Suprapubic skin (tissue), 4 donors: ENCODE data around the gene SKOR2. TPM values are rescaled to one million over a fixed set of nuclear protein-coding genes. Genes with fewer than 3 reads are reported as not detected.
"Not testable (repeated sequence)": the region's sequence is repeated elsewhere in the genome, so short reads cannot be mapped to it uniquely, and the experiment has no call there.

Experiments
- DNase-seq, 2 donors: peaks; one replicate each; pipeline ENCODE4 v3.0.0-alpha.2; 2019; ENCODE audit warnings: low spot score in 2 of 2
- H3K27ac ChIP-seq: fragments of 200-600 bp; sonication (generic); one replicate; pipeline ENCODE4 v1.5.1; 2019
- H3K27me3 ChIP-seq: fragments of 200-600 bp; sonication (generic); one replicate; pipeline ENCODE4 v1.5.1; 2019
- H3K36me3 ChIP-seq: fragments of 200-600 bp; sonication (generic); one replicate; pipeline ENCODE4 v1.5.1; 2019
- H3K4me1 ChIP-seq: fragments of 200-600 bp; sonication (generic); one replicate; pipeline ENCODE4 v1.5.1; 2019
- H3K4me3 ChIP-seq: fragments of 200-600 bp; sonication (generic); one replicate; pipeline ENCODE4 v1.5.1; 2019; ENCODE audit warnings: mild to moderate bottlenecking
- H3K9me3 ChIP-seq: fragments of 200-600 bp; sonication (generic); one replicate; pipeline ENCODE4 v1.5.1; 2019
- CTCF ChIP-seq, 2 donors: fragments of 200-600 bp in 1 of 2; fragments of 450-650 bp in 1 of 2; sonication (generic) in 1 of 2; IDR thresholded peaks; one replicate each; pipeline ENCODE4 v1.5.1; 2016 to 2019; ENCODE audit warnings: antibody characterized with exemption in 2 of 2, mild to moderate bottlenecking in 1 of 2, moderate library complexity in 1 of 2
- EP300 ChIP-seq: sonication (generic); formaldehyde crosslinking; IDR thresholded peaks from one replicate; pipeline ENCODE4 v1.6.1; 2017; ENCODE audit warnings: antibody characterized with exemption
- POLR2A ChIP-seq, 2 donors: fragments of 450-650 bp; IDR thresholded peaks; one replicate each; pipeline ENCODE4 v1.6.1; 2017; ENCODE audit warnings: antibody characterized with exemption in 2 of 2, mild to moderate bottlenecking in 2 of 2, moderate library complexity in 2 of 2
- POLR2AphosphoS5 ChIP-seq, 3 donors: sonication (generic); formaldehyde crosslinking; IDR thresholded peaks; one replicate each; pipeline ENCODE4 v1.6.1; 2017; ENCODE audit warnings: antibody characterized with exemption in 3 of 3
- WGBS: methylation state at CpG from one replicate; pipeline ENCODE4 v1.1.5; 2018; 5-methylcytosine and 5-hydroxymethylcytosine counted together
- total RNA-seq, 4 donors: library from RNA; depleted of rRNA; stranded (reverse); fragments of >200 nt; gene quantifications; one replicate each; pipeline ENCODE4 v1.1.0, GENCODE V29; 2016

SKOR2 gene
- total RNA-seq, 4 donors from 2014 or later: not detected

- Histone ChIP-seq H3K27ac (no peak overlapping the region), H3K9me3 (no peaks in the 10 kb centered on the region), H3K36me3 (no peaks in the 10 kb centered on the region), H3K27me3 (no peaks in the 10 kb centered on the region), H3K4me1 (no peaks in the 10 kb centered on the region), H3K4me3 (no peak overlapping the region)
- DNase-seq: no peak
- TF ChIP-seq POLR2A (IDR thresholded peaks at IDR 0.05) (no peak), EP300 (no peak), POLR2AphosphoS5 (IDR thresholded peaks at IDR 0.05) (no peak), CTCF (IDR thresholded peaks at IDR 0.05) (no peak)
Measured at GRCh38 chr18:47168509-47168908, 83.0 kb downstream of the SKOR2 start.

DNA sequence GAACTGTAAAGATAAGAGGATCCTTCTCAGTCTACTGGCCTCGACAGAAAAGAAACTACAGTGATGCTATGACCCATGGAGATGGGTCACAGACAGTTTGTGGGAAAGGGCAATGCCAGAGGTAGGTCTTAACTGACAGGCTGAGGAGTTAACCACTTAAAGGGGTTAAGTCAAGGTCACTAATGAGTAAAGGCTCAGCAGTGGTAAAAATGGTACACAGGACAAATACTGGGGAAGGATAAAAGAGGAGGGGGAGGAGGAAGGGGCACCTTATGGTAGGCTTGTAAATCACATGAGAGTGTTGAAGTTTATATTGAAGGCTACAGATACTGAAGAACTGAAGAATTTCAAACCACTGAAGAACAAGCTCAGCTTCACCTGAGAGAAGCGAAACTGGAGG, 85.2 kb downstream of the SKOR2 start:
- no peak overlapping the region for H3K27ac ChIP-seq
- H3K4me1 ChIP-seq: no peaks in the 10 kb centered on the region
- no peaks in the 10 kb centered on the region for H3K36me3 ChIP-seq
- 85% methylated on average over 2 of the region's 2 CpGs for WGBS
- no peak for DNase-seq
- TF ChIP-seq POLR2AphosphoS5 (IDR thresholded peaks at IDR 0.05) (no peak), CTCF (IDR thresholded peaks at IDR 0.05) (no peak), EP300 (no peak), POLR2A (IDR thresholded peaks at IDR 0.05) (no peak)
- no peaks in the 10 kb centered on the region for H3K9me3 ChIP-seq
- H3K27me3 ChIP-seq: no peaks in the 10 kb centered on the region
- H3K4me3 ChIP-seq: no peak overlapping the region

GRCh38 chr18:47163241-47163640, 88.2 kb downstream of the SKOR2 start:
- Histone ChIP-seq H3K9me3 (no peaks in the 10 kb centered on the region), H3K4me3 (no peak overlapping the region), H3K36me3 (no peaks in the 10 kb centered on the region), H3K4me1 (no peaks in the 10 kb centered on the region), H3K27me3 (no peaks in the 10 kb centered on the region), H3K27ac (no peak overlapping the region)
- no peak for DNase-seq
- 81% methylated on average over 5 of the region's 5 CpGs for WGBS
- no peak for TF ChIP-seq CTCF (IDR thresholded peaks at IDR 0.05)
- TF ChIP-seq POLR2AphosphoS5 (IDR thresholded peaks at IDR 0.05): no peak
- no peak for TF ChIP-seq POLR2A (IDR thresholded peaks at IDR 0.05)
- no peak for TF ChIP-seq EP300

- DNase-seq: no peak
- WGBS: 98% methylated on average over 5 of the region's 5 CpGs
- Histone ChIP-seq H3K27me3 (no peaks in the 10 kb centered on the region), H3K4me3 (no peak overlapping the region), H3K4me1 (no peaks in the 10 kb centered on the region), H3K36me3 (peaks cover 2% of the 10 kb centered on the region), H3K27ac (no peak overlapping the region), H3K9me3 (no peaks in the 10 kb centered on the region)
- TF ChIP-seq CTCF (IDR thresholded peaks at IDR 0.05): no peak
- TF ChIP-seq POLR2A (IDR thresholded peaks at IDR 0.05): no peak
- TF ChIP-seq POLR2AphosphoS5 (IDR thresholded peaks at IDR 0.05): no peak
- TF ChIP-seq EP300: no peak
Measured at GRCh38 chr18:47160256-47160655, 91.2 kb downstream of the SKOR2 start.

GRCh38 chr18:47158404-47158803, 93.1 kb downstream of the SKOR2 start:
- not testable (repeated sequence) for H3K27ac ChIP-seq, H3K4me1 ChIP-seq, H3K4me3 ChIP-seq, H3K9me3 ChIP-seq, H3K27me3 ChIP-seq, DNase-seq
- H3K36me3 ChIP-seq: peaks cover 21% of the 10 kb centered on the region
- WGBS: 92% methylated on average over 16 of the region's 16 CpGs

Other genes with a start within 250 kb of the SKOR2 start
- not detected for gene ELOA2, start 216.0 kb downstream of the SKOR2 start, total RNA-seq
- 10 to 100 TPM; 14.2 to 34.3 (median 21.5) TPM for gene HDHD2, start 101.2 kb downstream of the SKOR2 start, total RNA-seq
- gene IER3IP1, start 75.3 kb downstream of the SKOR2 start, total RNA-seq: 10 to 100 TPM in 3 of 4 donors, 1 to 10 TPM in 1; 7.9 to 14.3 (median 11.2) TPM